Neural progenitor cell (in vitro differentiated cells): Measurements from ENCODE around the gene COL11A1. TPM values are rescaled to one million over a fixed set of nuclear protein-coding genes. Genes with fewer than 3 reads are reported as not detected.

ENCODE experiments used
- DNase-seq: peaks from one replicate; pipeline ENCODE4 v3.0.0-alpha.2; 2016; ENCODE audit warnings: low spot score
- H2AFZ ChIP-seq: fragments of 200-600 bp; sonication (generic); replicated peaks from 2 replicates; pipeline ENCODE4 v1.6.1; 2016; ENCODE audit warnings: antibody characterized with exemption
- H3F3A ChIP-seq: fragments of 200-600 bp; sonication (generic); 2 replicates; pipeline ENCODE4 v1.6.1; 2016; ENCODE audit warnings: antibody characterized with exemption, low read depth
- H3K27ac ChIP-seq: fragments of 200-600 bp; sonication (generic); 2 replicates; pipeline ENCODE4 v1.5.1; 2016; ENCODE audit warnings: mild to moderate bottlenecking
- H3K27me3 ChIP-seq: fragments of 200-600 bp; sonication (generic); 2 replicates; pipeline ENCODE4 v1.6.1; 2016; ENCODE audit warnings: mild to moderate bottlenecking, moderate library complexity
- H3K36me3 ChIP-seq: fragments of 200-600 bp; sonication (generic); 2 replicates; pipeline ENCODE4 v1.5.1; 2016
- H3K4me1 ChIP-seq: fragments of 200-600 bp; sonication (generic); 2 replicates; pipeline ENCODE4 v1.6.1; 2016; ENCODE audit warnings: mixed run types
- H3K4me2 ChIP-seq: fragments of 200-600 bp; sonication (generic); 2 replicates; pipeline ENCODE4 v1.6.1; 2016
- H3K4me3 ChIP-seq: fragments of 200-600 bp; sonication (generic); 2 replicates; pipeline ENCODE4 v1.5.1; 2016
- H3K79me2 ChIP-seq: fragments of 200-600 bp; sonication (generic); 2 replicates; pipeline ENCODE4 v1.6.1; 2016; ENCODE audit warnings: low read depth
- H3K9ac ChIP-seq: fragments of 200-600 bp; sonication (generic); 2 replicates; pipeline ENCODE4 v1.6.1; 2016
- H3K9me3 ChIP-seq: fragments of 200-600 bp; sonication (generic); 2 replicates; pipeline ENCODE4 v1.5.1; 2016; ENCODE audit warnings: low read depth
- H4K20me1 ChIP-seq: fragments of 200-600 bp; sonication (generic); 2 replicates; pipeline ENCODE4 v1.6.1; 2016; ENCODE audit warnings: low read depth
- H3K27ac Mint-ChIP-seq: 3 replicates; pipeline ENCODE4 v1.8.0; 2021; ENCODE audit warnings: mixed read lengths
- H3K27me3 Mint-ChIP-seq: 2 replicates; pipeline ENCODE4 v1.8.0; 2022; ENCODE audit warnings: low read depth, mild to moderate bottlenecking, inconsistent platforms, moderate library complexity, mixed read lengths; ENCODE audit not compliant: insufficient read depth
- H3K36me3 Mint-ChIP-seq: 3 replicates; pipeline ENCODE4 v1.8.0; 2021; ENCODE audit warnings: mixed read lengths
- H3K4me1 Mint-ChIP-seq: 3 replicates; pipeline ENCODE4 v1.8.0; 2021; ENCODE audit warnings: mixed read lengths
- H3K4me3 Mint-ChIP-seq: 3 replicates; pipeline ENCODE4 v1.8.0; 2021; ENCODE audit warnings: mild to moderate bottlenecking, moderate library complexity, mixed read lengths
- H3K9me3 Mint-ChIP-seq: 3 replicates; pipeline ENCODE4 v1.8.0; 2020; ENCODE audit warnings: mixed read lengths
- CTCF ChIP-seq: fragments of 200-600 bp; sonication (generic); IDR thresholded peaks from 2 replicates; pipeline ENCODE4 v1.5.1; 2017; ENCODE audit warnings: antibody characterized with exemption, mild to moderate bottlenecking
- EZH2 ChIP-seq: fragments of 200-600 bp; sonication (generic); IDR thresholded peaks from 2 replicates; pipeline ENCODE4 v1.6.1; 2017; ENCODE audit warnings: antibody characterized with exemption, mild to moderate bottlenecking, moderate library complexity
- EZH2phosphoT487 ChIP-seq: fragments of 200-600 bp; sonication (generic); IDR thresholded peaks from 2 replicates; pipeline ENCODE4 v1.6.1; 2017; ENCODE audit warnings: antibody characterized with exemption
- total RNA-seq: library from RNA; depleted of rRNA; stranded (reverse); fragments of >200 nt; gene quantifications from 2 replicates; pipeline ENCODE4 v1.2.3, GENCODE V29; 2015; ENCODE audit warnings: low replicate concordance

COL11A1 gene
- total RNA-seq, 1 donor from 2014 or later = 78.9 TPM

GRCh38 chr1:103122983-103123720 lies 14.8 kb upstream of the COL11A1 start:
- Histone ChIP-seq H3K9me3 (no peaks in the 10 kb centered on the region), H3K4me3 (no peak overlapping the region), H3K27me3 (no peaks in the 10 kb centered on the region), H3K4me2 (no peak overlapping the region), H3K27ac (no peak overlapping the region), H3K9ac (no peak overlapping the region), H3K79me2 (no peaks in the 10 kb centered on the region), H4K20me1 (no peaks in the 10 kb centered on the region), H3K36me3 (no peaks in the 10 kb centered on the region), H3K4me1 (no peaks in the 10 kb centered on the region), H2AFZ (no peak overlapping the region), H3F3A (no peaks in the 10 kb centered on the region)
- Mint-ChIP-seq H3K4me3 (no peak overlapping the region), H3K4me1 (no peaks in the 10 kb centered on the region), H3K27ac (no peak overlapping the region), H3K36me3 (no peaks in the 10 kb centered on the region), H3K9me3 (peaks cover 3% of the 10 kb centered on the region), H3K27me3 (no peaks in the 10 kb centered on the region)
- TF ChIP-seq EZH2 = no peak
- no peak for TF ChIP-seq EZH2phosphoT487
- no peak for TF ChIP-seq CTCF
- DNase-seq = no peak

DNA sequence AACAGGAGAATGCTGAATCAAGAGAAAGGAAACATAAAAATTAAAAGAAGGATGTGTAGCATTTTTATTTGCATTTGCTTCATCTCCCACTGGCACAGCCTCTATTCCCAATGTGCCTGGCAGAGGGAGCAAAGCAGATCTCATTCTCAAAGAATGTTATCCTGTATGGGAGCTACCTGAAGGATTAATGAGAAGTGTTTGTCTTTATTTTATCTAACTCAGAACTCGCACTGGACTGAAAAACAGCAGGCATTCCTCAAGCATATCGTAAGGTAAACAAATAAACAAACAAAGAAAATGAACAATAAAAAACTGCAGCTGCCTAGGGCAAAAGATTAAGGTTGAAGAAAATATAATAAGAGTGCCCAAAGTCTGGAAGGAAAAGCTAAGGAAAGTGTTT lies 12.7 kb upstream of the COL11A1 start:
- Mint-ChIP-seq H3K4me1 (no peaks in the 10 kb centered on the region), H3K27me3 (no peaks in the 10 kb centered on the region), H3K9me3 (peaks cover 3% of the 10 kb centered on the region)

DNA sequence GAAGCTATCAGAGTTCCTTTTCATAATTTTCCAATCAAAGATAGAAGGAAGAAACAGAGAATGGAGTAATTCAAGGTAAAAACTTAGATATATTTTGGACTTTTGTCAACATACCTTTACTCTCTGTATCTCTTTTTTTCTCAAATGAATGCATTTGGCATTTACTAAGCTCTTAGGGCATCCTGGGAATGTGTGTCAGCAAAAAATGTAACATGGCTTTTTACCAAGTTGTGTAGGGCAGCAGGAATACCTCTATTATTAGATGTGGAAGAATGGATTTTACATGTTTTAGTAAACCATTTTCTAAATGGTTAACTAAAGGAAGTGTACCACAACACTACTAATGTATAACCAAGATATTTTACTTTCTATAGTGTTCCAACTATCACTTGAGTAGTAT lies 4.2 kb upstream of the COL11A1 start:
- no peak overlapping the region for H3K4me3 Mint-ChIP-seq
- no peaks in the 10 kb centered on the region for H3K36me3 ChIP-seq
- H3K27me3 Mint-ChIP-seq = no peaks in the 10 kb centered on the region
- H3K4me3 ChIP-seq = no peak overlapping the region
- peaks cover 4% of the 10 kb centered on the region for H3K79me2 ChIP-seq
- no peaks in the 10 kb centered on the region for H3K9me3 Mint-ChIP-seq
- no peak overlapping the region for H3K4me2 ChIP-seq
- peaks cover 25% of the 10 kb centered on the region for H3K4me1 ChIP-seq
- no peak overlapping the region for H2AFZ ChIP-seq
- no peak overlapping the region for H3K9ac ChIP-seq
- H3K36me3 Mint-ChIP-seq = no peaks in the 10 kb centered on the region
- H3K27ac Mint-ChIP-seq = no peak overlapping the region
- no peaks in the 10 kb centered on the region for H4K20me1 ChIP-seq
- no peaks in the 10 kb centered on the region for H3K9me3 ChIP-seq
- peaks cover 34% of the 10 kb centered on the region for H3F3A ChIP-seq
- H3K27ac ChIP-seq = no peak overlapping the region
- TF ChIP-seq EZH2phosphoT487 (no peak), CTCF (no peak), EZH2 (no peak)
- no peak for DNase-seq
- peaks cover 26% of the 10 kb centered on the region for H3K4me1 Mint-ChIP-seq
- no peaks in the 10 kb centered on the region for H3K27me3 ChIP-seq

More for the DNA sequence above, 12.7 kb upstream of the COL11A1 start:
- no peak overlapping the region for H3K27ac Mint-ChIP-seq
- H3K4me3 Mint-ChIP-seq = no peak overlapping the region
- no peaks in the 10 kb centered on the region for H3K79me2 ChIP-seq
- H3K4me1 ChIP-seq = no peaks in the 10 kb centered on the region
- no peaks in the 10 kb centered on the region for H3F3A ChIP-seq
- H3K9me3 ChIP-seq = no peaks in the 10 kb centered on the region
- H3K36me3 ChIP-seq = no peaks in the 10 kb centered on the region
- no peak overlapping the region for H3K9ac ChIP-seq
- H3K36me3 Mint-ChIP-seq = no peaks in the 10 kb centered on the region
- no peak overlapping the region for H2AFZ ChIP-seq
- DNase-seq = no peak
- TF ChIP-seq CTCF (no peak), EZH2phosphoT487 (no peak), EZH2 (no peak)
- H3K4me3 ChIP-seq = no peak overlapping the region
- H3K27ac ChIP-seq = no peak overlapping the region
- H3K4me2 ChIP-seq = no peak overlapping the region
- H4K20me1 ChIP-seq = no peaks in the 10 kb centered on the region
- H3K27me3 ChIP-seq = no peaks in the 10 kb centered on the region
